Measurements from ENCODE around the gene PRDM16. TPM values are rescaled to one million over a fixed set of nuclear protein-coding genes. Genes with fewer than 3 reads are reported as not detected.

The PRDM16 gene
- polyA plus RNA-seq, 1 of the 3 experiments (the other 2 are of a cell fraction) = not detected

DNA sequence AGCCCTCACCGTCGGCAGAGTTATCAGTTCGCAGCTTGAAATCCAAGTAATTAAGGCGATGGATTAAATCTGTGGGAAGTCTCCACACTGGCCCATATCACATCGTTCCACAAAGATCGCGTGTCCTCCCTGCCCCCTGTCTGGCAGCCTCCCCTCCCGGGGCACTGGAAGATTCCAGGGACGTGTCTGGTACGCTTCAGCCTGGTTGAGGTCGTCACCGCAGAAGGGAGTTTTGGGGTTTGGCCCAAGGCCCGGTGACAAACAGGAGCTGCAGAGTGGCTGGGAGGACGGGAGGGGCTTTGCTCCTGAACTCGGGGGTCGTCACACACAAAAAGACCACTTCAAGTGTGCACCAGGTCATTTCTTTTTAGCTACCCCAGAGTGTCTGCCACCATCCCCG is 51.1 kb downstream of the PRDM16 start (continued):
- no peak for TF ChIP-seq RFX5 (IDR thresholded peaks at IDR 0.05; ENCODE audit: low read length)
- no peak for TF ChIP-seq RCOR1 (IDR thresholded peaks at IDR 0.05; ENCODE audit: low read length)

DNA sequence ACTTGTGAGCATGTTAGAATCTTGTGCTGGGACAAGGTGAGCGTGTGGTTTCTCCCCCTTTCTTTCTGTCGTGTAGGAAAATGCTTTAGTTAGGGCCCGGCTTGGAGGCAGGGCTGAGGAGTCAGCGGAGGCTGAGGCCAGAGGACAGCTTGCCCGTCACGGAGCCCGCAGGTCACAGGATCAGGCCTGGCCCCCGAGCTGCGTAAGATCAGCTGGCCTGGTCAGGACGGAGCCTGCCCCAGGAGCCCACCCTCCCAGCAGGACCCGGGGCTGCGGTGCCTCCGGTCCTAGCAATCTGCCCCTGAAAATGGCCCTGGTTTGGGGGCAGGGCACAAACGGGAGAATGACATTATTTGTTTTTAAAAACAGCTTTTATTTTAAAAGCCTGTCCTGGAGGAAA is 52.0 kb downstream of the PRDM16 start:
- Histone ChIP-seq H3K27me3 (ENCODE audit: insufficient read depth) (no peaks in the 10 kb centered on the region), H3K36me3 (replicated peaks in 1 of 2; ENCODE audit: control insufficient read depth in 1 of 2, insufficient read depth in 2 of 2, low read length in 1 of 2) (no peaks in the 10 kb centered on the region), H3K4me1 (ENCODE audit: control insufficient read depth in 1 of 2, insufficient read depth in 2 of 2, low read depth in 1 of 2, low read length in 1 of 2) (no peaks in the 10 kb centered on the region), H4K20me1 (ENCODE audit: insufficient read depth) (no peaks in the 10 kb centered on the region), H3K27ac (ENCODE audit: low read depth in 2 of 2, low read length in 1 of 2) (no peak overlapping the region), H3K4me3 (ENCODE audit: low read depth in 2 of 2, low read length in 1 of 2) (no peak overlapping the region), H3K9ac (no peak overlapping the region), H3K79me2 (ENCODE audit: insufficient read depth) (no peaks in the 10 kb centered on the region), H3K9me3 (no peaks in the 10 kb centered on the region), H3F3A (replicated peaks; ENCODE audit: insufficient read depth) (no peaks in the 10 kb centered on the region), H3K9me2 (no peaks in the 10 kb centered on the region), H2AFZ (ENCODE audit: low read depth) (no peak overlapping the region), H3K4me2 (no peak overlapping the region)
- no peak for DNase-seq
- ChIA-PET CTCF (interaction anchor here (1.1 kb wide), 1 partner anchor 28 kb away, joined by 3 read pairs; no protein-coding TSS in a partner anchor), POLR2A (no interaction called here)
- 56% methylated on average over 7 of the region's 14 CpGs for WGBS (ENCODE audit: low lambda C conversion rate)
- TF ChIP-seq TAF1 (IDR thresholded peaks at IDR 0.05; ENCODE audit: borderline replicate concordance, low read depth, low read length) (no peak), TEAD4 (IDR thresholded peaks at IDR 0.05; ENCODE audit: borderline replicate concordance, insufficient read depth) (no peak), NRF1 (IDR thresholded peaks at IDR 0.05; ENCODE audit: low read depth, low read length) (no peak), RAD21 (IDR thresholded peaks at IDR 0.05; ENCODE audit: low read length) (no peak)

DNA sequence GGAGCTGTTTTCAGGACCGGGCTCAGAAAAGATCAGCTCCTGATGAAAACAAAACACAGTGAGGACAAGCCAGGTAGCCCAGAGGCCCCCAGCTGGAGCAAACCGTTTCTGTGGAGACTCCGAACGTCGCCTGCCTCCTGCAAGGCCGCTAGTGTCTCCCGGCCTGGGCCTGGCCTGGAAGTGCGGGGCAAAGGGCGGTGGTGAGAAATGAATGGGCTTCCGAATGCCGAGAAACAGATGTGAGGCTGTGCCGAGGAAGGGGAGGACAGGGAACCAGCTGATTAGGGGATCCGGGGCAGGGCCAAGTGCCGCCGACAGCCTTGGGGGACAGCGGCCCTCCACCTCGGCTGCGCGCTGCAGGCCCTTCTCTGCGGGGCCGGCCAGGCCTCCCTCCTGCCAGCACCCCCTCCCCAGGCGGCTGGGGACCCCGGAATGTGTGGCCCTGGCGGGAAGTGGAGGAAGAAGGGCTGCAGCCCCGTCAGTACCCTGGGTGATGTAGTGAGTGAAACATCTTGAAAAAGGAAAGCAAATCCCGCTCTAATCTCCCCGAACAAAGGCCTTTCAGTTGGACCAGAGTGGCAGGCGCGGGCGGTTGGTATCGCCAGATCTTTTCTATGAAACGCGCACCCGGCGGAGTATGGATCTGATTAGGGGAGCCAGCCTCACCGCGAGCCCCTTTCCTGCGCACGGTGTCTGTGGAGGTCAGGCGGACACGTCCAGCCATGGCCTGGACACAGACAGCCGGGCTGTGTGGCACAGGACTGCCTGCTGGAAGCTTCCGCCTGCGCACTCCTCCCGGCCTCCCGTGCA is 52.6 kb downstream of the PRDM16 start:
- no peak for TF ChIP-seq TEAD4 (IDR thresholded peaks at IDR 0.05; ENCODE audit: borderline replicate concordance, insufficient read depth)
- TF ChIP-seq, protein P1, sequence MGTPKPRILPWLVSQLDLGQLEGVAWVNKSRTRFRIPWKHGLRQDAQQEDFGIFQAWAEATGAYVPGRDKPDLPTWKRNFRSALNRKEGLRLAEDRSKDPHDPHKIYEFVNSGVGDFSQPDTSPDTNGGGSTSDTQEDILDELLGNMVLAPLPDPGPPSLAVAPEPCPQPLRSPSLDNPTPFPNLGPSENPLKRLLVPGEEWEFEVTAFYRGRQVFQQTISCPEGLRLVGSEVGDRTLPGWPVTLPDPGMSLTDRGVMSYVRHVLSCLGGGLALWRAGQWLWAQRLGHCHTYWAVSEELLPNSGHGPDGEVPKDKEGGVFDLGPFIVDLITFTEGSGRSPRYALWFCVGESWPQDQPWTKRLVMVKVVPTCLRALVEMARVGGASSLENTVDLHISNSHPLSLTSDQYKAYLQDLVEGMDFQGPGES (IDR thresholded peaks at IDR 0.05; ENCODE audit: low read depth, low read length) = no peak
- TF ChIP-seq, protein P2, sequence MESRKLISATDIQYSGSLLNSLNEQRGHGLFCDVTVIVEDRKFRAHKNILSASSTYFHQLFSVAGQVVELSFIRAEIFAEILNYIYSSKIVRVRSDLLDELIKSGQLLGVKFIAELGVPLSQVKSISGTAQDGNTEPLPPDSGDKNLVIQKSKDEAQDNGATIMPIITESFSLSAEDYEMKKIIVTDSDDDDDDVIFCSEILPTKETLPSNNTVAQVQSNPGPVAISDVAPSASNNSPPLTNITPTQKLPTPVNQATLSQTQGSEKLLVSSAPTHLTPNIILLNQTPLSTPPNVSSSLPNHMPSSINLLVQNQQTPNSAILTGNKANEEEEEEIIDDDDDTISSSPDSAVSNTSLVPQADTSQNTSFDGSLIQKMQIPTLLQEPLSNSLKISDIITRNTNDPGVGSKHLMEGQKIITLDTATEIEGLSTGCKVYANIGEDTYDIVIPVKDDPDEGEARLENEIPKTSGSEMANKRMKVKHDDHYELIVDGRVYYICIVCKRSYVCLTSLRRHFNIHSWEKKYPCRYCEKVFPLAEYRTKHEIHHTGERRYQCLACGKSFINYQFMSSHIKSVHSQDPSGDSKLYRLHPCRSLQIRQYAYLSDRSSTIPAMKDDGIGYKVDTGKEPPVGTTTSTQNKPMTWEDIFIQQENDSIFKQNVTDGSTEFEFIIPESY (IDR thresholded peaks at IDR 0.05; ENCODE audit: borderline replicate concordance, low read depth) = no peak
- TF ChIP-seq USF2 (IDR thresholded peaks at IDR 0.05; ENCODE audit: borderline replicate concordance, low read depth, low read length) = no peak
- TF ChIP-seq EZH2phosphoT487 (IDR thresholded peaks at IDR 0.05; ENCODE audit: borderline replicate concordance, low read depth) = no peak
- no peak for TF ChIP-seq EP300 (IDR thresholded peaks at IDR 0.05; ENCODE audit: borderline replicate concordance in 1 of 2, low read depth in 1 of 2, low read length in 1 of 2)
- TF ChIP-seq FOXM1 (IDR thresholded peaks at IDR 0.05; ENCODE audit: low read depth) = no peak
- no peak for TF ChIP-seq CHD2 (IDR thresholded peaks at IDR 0.05; ENCODE audit: low read length, partially characterized antibody)
- no peak for TF ChIP-seq NRF1 (IDR thresholded peaks at IDR 0.05; ENCODE audit: low read depth, low read length)
- no peak for TF ChIP-seq RAD21 (IDR thresholded peaks at IDR 0.05; ENCODE audit: low read length)
- no peak for TF ChIP-seq GABPA (IDR thresholded peaks at IDR 0.05; ENCODE audit: low read depth)
- no peak for TF ChIP-seq USF1 (IDR thresholded peaks at IDR 0.05; ENCODE audit: borderline replicate concordance, low read depth)
- no peak for TF ChIP-seq TCF12 (IDR thresholded peaks at IDR 0.05)
- no peak for TF ChIP-seq RFX5 (IDR thresholded peaks at IDR 0.05; ENCODE audit: low read length)
- no peak for TF ChIP-seq RXRA (IDR thresholded peaks at IDR 0.05; ENCODE audit: borderline replicate concordance, low read depth)
- TF ChIP-seq POLR2AphosphoS5 (IDR thresholded peaks at IDR 0.05; ENCODE audit: low read depth, low read length) = no peak
- no peak for TF ChIP-seq NFIC (IDR thresholded peaks at IDR 0.05; ENCODE audit: borderline replicate concordance)
- Histone ChIP-seq H3K79me2 (ENCODE audit: insufficient read depth) (no peaks in the 10 kb centered on the region), H3K9me3 (no peaks in the 10 kb centered on the region), H2AFZ (ENCODE audit: low read depth) (no peak overlapping the region), H3K4me1 (ENCODE audit: control insufficient read depth in 1 of 2, insufficient read depth in 2 of 2, low read depth in 1 of 2, low read length in 1 of 2) (no peaks in the 10 kb centered on the region), H3K4me3 (ENCODE audit: low read depth in 2 of 2, low read length in 1 of 2) (no peak overlapping the region), H3K27me3 (ENCODE audit: insufficient read depth) (no peaks in the 10 kb centered on the region), H3K27ac (ENCODE audit: low read depth in 2 of 2, low read length in 1 of 2) (no peak overlapping the region), H3K36me3 (replicated peaks in 1 of 2; ENCODE audit: control insufficient read depth in 1 of 2, insufficient read depth in 2 of 2, low read length in 1 of 2) (no peaks in the 10 kb centered on the region), H3K9me2 (no peaks in the 10 kb centered on the region), H4K20me1 (ENCODE audit: insufficient read depth) (no peaks in the 10 kb centered on the region), H3F3A (replicated peaks; ENCODE audit: insufficient read depth) (no peaks in the 10 kb centered on the region), H3K4me2 (no peak overlapping the region), H3K9ac (no peak overlapping the region)
- ChIA-PET CTCF (no interaction called here), POLR2A (no interaction called here)
- no peak for DNase-seq
- 74% methylated on average over 10 of the region's 46 CpGs for WGBS (ENCODE audit: low lambda C conversion rate)

All from SK-N-SH (cell line).